Measurements from ENCODE around the gene COX8C.

Gene COX8C

DNA sequence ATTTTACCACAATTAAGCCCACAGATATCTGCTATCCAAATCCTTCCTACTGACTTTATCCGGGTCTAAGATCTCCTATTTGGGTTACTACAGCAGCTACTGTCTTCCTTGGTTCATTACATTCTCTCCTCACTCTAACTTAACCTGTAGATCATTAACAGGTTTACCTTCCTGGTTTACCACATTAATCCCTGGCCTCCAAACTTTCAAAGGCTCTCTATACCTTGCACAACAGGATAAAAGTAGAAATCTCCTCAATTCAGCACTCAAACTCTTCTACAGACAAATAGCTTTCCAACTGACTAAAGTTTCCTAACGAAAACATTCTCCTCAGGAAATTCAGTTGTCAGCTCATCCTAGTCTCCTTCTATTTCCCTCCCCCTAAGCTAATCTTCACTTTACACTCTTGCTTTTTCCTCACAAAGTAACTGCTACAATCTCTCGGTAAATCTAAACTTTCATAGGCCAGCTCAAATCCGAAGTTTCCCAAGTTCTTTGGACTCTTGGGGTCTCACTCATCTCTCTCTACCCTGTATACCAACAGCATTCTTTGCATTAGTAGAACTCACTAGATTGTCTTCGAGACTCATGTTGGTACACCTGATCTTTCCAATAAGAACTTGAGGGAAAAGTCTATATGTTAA, 16.9 kb upstream of the COX8C start:
- Histone ChIP-seq H3K4me2 (ENCODE audit: insufficient read depth, low read length, poor library complexity, severe bottlenecking) (no peak overlapping the region), H3K9ac (ENCODE audit: low read depth, low read length, poor library complexity) (no peak overlapping the region), H2BK15ac (ENCODE audit: low read length) (no peak overlapping the region), H2BK12ac (ENCODE audit: low read length) (no peak overlapping the region), H3K79me1 (ENCODE audit: low read depth, low read length) (peaks cover 2% of the 10 kb centered on the region), H3K9me3 (replicated peaks in 1 of 2; ENCODE audit: control insufficient read depth in 2 of 2, insufficient read depth in 1 of 2, low read depth in 1 of 2, low read length in 2 of 2) (no peaks in the 10 kb centered on the region), H2AFZ (ENCODE audit: low read length) (no peak overlapping the region), H3K27ac (replicated peaks; ENCODE audit: low read length) (no peak overlapping the region), H2BK120ac (ENCODE audit: low read depth, low read length) (no peak overlapping the region), H3K18ac (ENCODE audit: low read length) (no peak overlapping the region), H4K8ac (ENCODE audit: low read depth, low read length) (no peak overlapping the region), H3K36me3 (replicated peaks in 1 of 2; ENCODE audit: control insufficient read depth in 2 of 2, insufficient read depth in 2 of 2, low read length in 2 of 2) (no peaks in the 10 kb centered on the region), H2AK5ac (ENCODE audit: low read depth, low read length) (no peak overlapping the region), H3K14ac (ENCODE audit: low read length) (no peak overlapping the region), H3K23ac (ENCODE audit: low read depth, low read length, poor library complexity) (no peak overlapping the region), H3K4me1 (ENCODE audit: control insufficient read depth in 2 of 2, insufficient read depth in 1 of 2, low read depth in 1 of 2, low read length in 2 of 2) (peaks cover 3 to 8% of the 10 kb centered on the region in 2 donors), H4K91ac (ENCODE audit: low read depth, low read length, poor library complexity) (no peak overlapping the region), H3K4me3 (ENCODE audit: low read length in 2 of 2) (no peak overlapping the region), H2BK5ac (ENCODE audit: low read length) (no peak overlapping the region), H3K4ac (ENCODE audit: low read length) (no peak overlapping the region), H3K27me3 (ENCODE audit: control insufficient read depth in 3 of 3, insufficient read depth in 3 of 3, low read depth in 1 of 3, low read length in 3 of 3) (no peaks in the 10 kb centered on the region)
- no CpG with 5 or more reads among the region's 5 CpGs for WGBS, 2 donors (ENCODE audit: extremely low coverage in 2 of 2, insufficient read length in 2 of 2, insufficient replicate concordance in 1 of 2)
- DNase-seq (ENCODE audit: low spot score): no peak

DNA sequence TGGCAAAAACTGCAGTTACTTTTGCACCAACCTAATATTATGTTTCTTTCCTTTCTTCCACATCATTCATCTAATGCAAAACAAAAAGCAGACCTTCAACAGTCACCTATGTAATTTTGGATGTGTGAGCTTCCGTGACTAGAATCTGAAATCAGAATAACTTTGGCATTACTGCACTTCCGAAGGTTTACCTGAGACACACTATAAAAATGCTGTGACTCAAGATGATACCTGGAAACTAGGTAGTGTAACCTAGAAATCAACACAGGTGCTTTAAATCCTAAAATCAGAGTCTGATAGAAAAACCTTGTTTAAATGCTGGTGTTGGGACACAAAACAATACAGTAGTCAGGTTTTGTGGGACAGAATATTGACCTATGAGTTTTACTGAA, 16.4 kb upstream of the COX8C start:
- Histone ChIP-seq H3K9ac (ENCODE audit: low read depth, low read length, poor library complexity) (no peak overlapping the region), H3K18ac (ENCODE audit: low read length) (no peak overlapping the region), H3K36me3 (replicated peaks in 1 of 2; ENCODE audit: control insufficient read depth in 2 of 2, insufficient read depth in 2 of 2, low read length in 2 of 2) (no peaks in the 10 kb centered on the region), H4K8ac (ENCODE audit: low read depth, low read length) (no peak overlapping the region), H2AK5ac (ENCODE audit: low read depth, low read length) (no peak overlapping the region), H3K4me3 (ENCODE audit: low read length in 2 of 2) (no peak overlapping the region), H3K27me3 (ENCODE audit: control insufficient read depth in 3 of 3, insufficient read depth in 3 of 3, low read depth in 1 of 3, low read length in 3 of 3) (no peaks in the 10 kb centered on the region), H4K91ac (ENCODE audit: low read depth, low read length, poor library complexity) (no peak overlapping the region), H3K4ac (ENCODE audit: low read length) (no peak overlapping the region), H3K27ac (replicated peaks; ENCODE audit: low read length) (no peak overlapping the region), H3K23ac (ENCODE audit: low read depth, low read length, poor library complexity) (no peak overlapping the region), H3K79me1 (ENCODE audit: low read depth, low read length) (peaks cover 2% of the 10 kb centered on the region), H3K9me3 (replicated peaks in 1 of 2; ENCODE audit: control insufficient read depth in 2 of 2, insufficient read depth in 1 of 2, low read depth in 1 of 2, low read length in 2 of 2) (no peaks in the 10 kb centered on the region), H2BK12ac (ENCODE audit: low read length) (no peak overlapping the region), H2BK15ac (ENCODE audit: low read length) (no peak overlapping the region), H2AFZ (ENCODE audit: low read length) (no peak overlapping the region), H3K4me1 (ENCODE audit: control insufficient read depth in 2 of 2, insufficient read depth in 1 of 2, low read depth in 1 of 2, low read length in 2 of 2) (peaks cover 3 to 8% of the 10 kb centered on the region in 2 donors), H2BK5ac (ENCODE audit: low read length) (no peak overlapping the region), H3K14ac (ENCODE audit: low read length) (no peak overlapping the region), H3K4me2 (ENCODE audit: insufficient read depth, low read length, poor library complexity, severe bottlenecking) (no peak overlapping the region), H2BK120ac (ENCODE audit: low read depth, low read length) (no peak overlapping the region)
- no CpG with 5 or more reads among the region's 2 CpGs for WGBS, 2 donors (ENCODE audit: extremely low coverage in 2 of 2, insufficient read length in 2 of 2, insufficient replicate concordance in 1 of 2)
- DNase-seq (ENCODE audit: low spot score): no peak

DNA sequence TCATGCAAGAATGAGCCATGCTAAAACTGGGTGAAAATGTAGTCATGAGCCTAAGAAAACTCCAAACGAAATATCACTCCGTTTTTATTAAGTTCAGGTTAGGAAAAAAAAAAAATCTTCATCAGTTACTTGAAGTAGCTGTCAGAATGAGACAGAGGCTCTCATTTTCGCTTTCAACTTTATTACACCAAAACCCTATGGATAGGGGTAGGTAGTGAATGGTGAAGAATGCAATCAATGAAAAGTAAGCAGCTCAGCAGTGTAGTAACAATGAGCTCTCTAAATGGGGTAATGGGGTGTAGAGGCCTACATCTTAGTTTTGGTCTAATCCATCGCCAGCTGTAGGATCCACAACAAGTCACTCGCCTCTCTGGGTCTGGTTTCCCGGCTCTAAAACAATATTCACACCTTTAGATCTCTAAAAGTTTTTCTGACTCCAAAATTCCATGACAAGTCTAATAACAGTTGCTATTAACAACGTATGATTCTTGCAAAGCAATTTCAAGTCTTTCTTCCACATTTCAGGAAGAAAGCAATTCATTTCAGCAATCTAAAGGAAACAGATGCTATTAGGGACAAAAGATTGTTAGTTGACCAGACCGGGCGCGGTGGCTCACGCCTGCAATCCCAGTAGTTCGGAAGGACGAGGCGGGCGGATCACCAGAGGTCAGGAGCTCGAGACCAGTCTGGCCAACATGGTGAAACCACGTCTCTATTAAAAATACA, 15.8 kb upstream of the COX8C start:
- H3K4me1 ChIP-seq (ENCODE audit: control insufficient read depth in 2 of 2, insufficient read depth in 1 of 2, low read depth in 1 of 2, low read length in 2 of 2): peaks cover 3 to 8% of the 10 kb centered on the region in 2 donors
- no peak overlapping the region for H3K9ac ChIP-seq (ENCODE audit: low read depth, low read length, poor library complexity)
- no peak for DNase-seq (ENCODE audit: low spot score)
- no CpG with 5 or more reads among the region's 17 CpGs for WGBS, 2 donors (ENCODE audit: extremely low coverage in 2 of 2, insufficient read length in 2 of 2, insufficient replicate concordance in 1 of 2)
- H2BK5ac ChIP-seq (ENCODE audit: low read length): no peak overlapping the region
- no peak overlapping the region for H2AK5ac ChIP-seq (ENCODE audit: low read depth, low read length)
- peak overlapping the region in 1 of 2 donors; percentile 60 for H3K4me3 ChIP-seq (ENCODE audit: low read length in 2 of 2)
- no peaks in the 10 kb centered on the region for H3K27me3 ChIP-seq (ENCODE audit: control insufficient read depth in 3 of 3, insufficient read depth in 3 of 3, low read depth in 1 of 3, low read length in 3 of 3)
- no peak overlapping the region for H3K4ac ChIP-seq (ENCODE audit: low read length)
- no peak overlapping the region for H3K14ac ChIP-seq (ENCODE audit: low read length)
- H2BK15ac ChIP-seq (ENCODE audit: low read length): no peak overlapping the region
- H3K27ac ChIP-seq (replicated peaks; ENCODE audit: low read length): no peak overlapping the region
- no peaks in the 10 kb centered on the region for H3K9me3 ChIP-seq (replicated peaks in 1 of 2; ENCODE audit: control insufficient read depth in 2 of 2, insufficient read depth in 1 of 2, low read depth in 1 of 2, low read length in 2 of 2)
- H3K79me1 ChIP-seq (ENCODE audit: low read depth, low read length): peaks cover 2% of the 10 kb centered on the region
- H2BK12ac ChIP-seq (ENCODE audit: low read length): no peak overlapping the region
- H2AFZ ChIP-seq (ENCODE audit: low read length): no peak overlapping the region
- no peak overlapping the region for H3K18ac ChIP-seq (ENCODE audit: low read length)
- no peaks in the 10 kb centered on the region for H3K36me3 ChIP-seq (replicated peaks in 1 of 2; ENCODE audit: control insufficient read depth in 2 of 2, insufficient read depth in 2 of 2, low read length in 2 of 2)
- no peak overlapping the region for H4K91ac ChIP-seq (ENCODE audit: low read depth, low read length, poor library complexity)
- no peak overlapping the region for H2BK120ac ChIP-seq (ENCODE audit: low read depth, low read length)
- no peak overlapping the region for H3K23ac ChIP-seq (ENCODE audit: low read depth, low read length, poor library complexity)
- no peak overlapping the region for H3K4me2 ChIP-seq (ENCODE audit: insufficient read depth, low read length, poor library complexity, severe bottlenecking)
- no peak overlapping the region for H4K8ac ChIP-seq (ENCODE audit: low read depth, low read length)

DNA sequence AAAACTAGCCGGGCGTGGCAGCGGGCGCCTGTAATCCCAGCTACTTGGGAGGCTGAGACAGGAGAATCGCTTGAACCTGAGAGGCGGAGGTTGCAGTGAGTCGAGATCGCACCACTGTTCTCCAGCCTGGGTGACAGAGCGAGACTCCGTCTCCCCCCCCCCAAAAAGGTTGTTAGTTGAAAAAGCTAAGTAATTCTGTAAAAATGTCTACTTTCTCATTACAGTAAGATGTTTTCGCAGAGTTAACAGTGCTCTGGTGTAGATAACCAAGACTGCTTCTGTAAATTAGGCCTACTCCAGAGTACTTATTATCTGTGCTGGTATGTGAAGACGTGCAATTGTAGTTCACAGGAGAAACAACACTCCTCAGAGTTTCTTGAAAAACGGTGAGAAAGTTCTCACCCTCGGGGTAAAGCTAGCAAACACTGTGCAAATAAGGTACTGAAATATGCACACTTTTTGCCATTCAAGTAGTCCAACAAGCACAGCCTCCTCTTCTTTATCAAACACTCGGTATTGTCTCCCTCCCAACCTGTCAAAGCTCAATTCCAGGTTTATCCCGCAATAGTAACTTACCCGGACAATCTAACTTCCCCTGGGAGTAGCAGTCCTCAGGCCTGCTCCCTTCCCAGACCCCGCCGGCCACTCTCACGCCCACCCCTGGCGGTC, 15.1 kb upstream of the COX8C start:
- DNase-seq (ENCODE audit: low spot score): no peak
- no CpG with 5 or more reads among the region's 21 CpGs for WGBS, 2 donors (ENCODE audit: extremely low coverage in 2 of 2, insufficient read length in 2 of 2, insufficient replicate concordance in 1 of 2)

More for the DNA sequence above, 15.1 kb upstream of the COX8C start:
- peaks cover 0 to 3% of the 10 kb centered on the region in 2 donors for H3K9me3 ChIP-seq (replicated peaks in 1 of 2; ENCODE audit: control insufficient read depth in 2 of 2, insufficient read depth in 1 of 2, low read depth in 1 of 2, low read length in 2 of 2)
- peaks cover under 1% of the 10 kb centered on the region for H3K79me1 ChIP-seq (ENCODE audit: low read depth, low read length)
- peaks cover 3 to 8% of the 10 kb centered on the region in 2 donors for H3K4me1 ChIP-seq (ENCODE audit: control insufficient read depth in 2 of 2, insufficient read depth in 1 of 2, low read depth in 1 of 2, low read length in 2 of 2)
- H3K14ac ChIP-seq (ENCODE audit: low read length): no peak overlapping the region
- no peaks in the 10 kb centered on the region for H3K27me3 ChIP-seq (ENCODE audit: control insufficient read depth in 3 of 3, insufficient read depth in 3 of 3, low read depth in 1 of 3, low read length in 3 of 3)
- no peak overlapping the region for H2BK15ac ChIP-seq (ENCODE audit: low read length)
- peak overlapping the region; percentile 95 for H2BK5ac ChIP-seq (ENCODE audit: low read length)
- no peak overlapping the region for H3K18ac ChIP-seq (ENCODE audit: low read length)
- peak overlapping the region; percentile 60 to 95 for H3K4me3 ChIP-seq (ENCODE audit: low read length in 2 of 2)
- no peak overlapping the region for H3K4ac ChIP-seq (ENCODE audit: low read length)
- no peak overlapping the region for H2BK120ac ChIP-seq (ENCODE audit: low read depth, low read length)
- H4K8ac ChIP-seq (ENCODE audit: low read depth, low read length): no peak overlapping the region
- no peak overlapping the region for H2AK5ac ChIP-seq (ENCODE audit: low read depth, low read length)
- H3K27ac ChIP-seq (replicated peaks; ENCODE audit: low read length): peak overlapping the region; percentile 84
- peak overlapping the region; percentile 99 for H3K23ac ChIP-seq (ENCODE audit: low read depth, low read length, poor library complexity)
- H3K36me3 ChIP-seq (replicated peaks in 1 of 2; ENCODE audit: control insufficient read depth in 2 of 2, insufficient read depth in 2 of 2, low read length in 2 of 2): no peaks in the 10 kb centered on the region
- H4K91ac ChIP-seq (ENCODE audit: low read depth, low read length, poor library complexity): no peak overlapping the region
- peak overlapping the region; percentile 97 for H2AFZ ChIP-seq (ENCODE audit: low read length)
- H3K9ac ChIP-seq (ENCODE audit: low read depth, low read length, poor library complexity): peak overlapping the region; percentile 99
- H3K4me2 ChIP-seq (ENCODE audit: insufficient read depth, low read length, poor library complexity, severe bottlenecking): peak overlapping the region; percentile 77
- H2BK12ac ChIP-seq (ENCODE audit: low read length): no peak overlapping the region
